GM18508 (cell line): ENCODE data around the gene SLC27A5.
"Not testable (repeated sequence)": the region's sequence is repeated elsewhere in the genome, so short reads cannot be mapped to it uniquely, and the experiment has no call there.

Source experiments
- ATAC-seq: cut with Tn5 transposase; IDR thresholded peaks from one replicate; pipeline ENCODE4 v1.9.1; 2021; ENCODE audit warnings: moderate number of reproducible peaks; ENCODE audit not compliant: insufficient read depth, unreplicated experiment

SLC27A5 gene

DNA sequence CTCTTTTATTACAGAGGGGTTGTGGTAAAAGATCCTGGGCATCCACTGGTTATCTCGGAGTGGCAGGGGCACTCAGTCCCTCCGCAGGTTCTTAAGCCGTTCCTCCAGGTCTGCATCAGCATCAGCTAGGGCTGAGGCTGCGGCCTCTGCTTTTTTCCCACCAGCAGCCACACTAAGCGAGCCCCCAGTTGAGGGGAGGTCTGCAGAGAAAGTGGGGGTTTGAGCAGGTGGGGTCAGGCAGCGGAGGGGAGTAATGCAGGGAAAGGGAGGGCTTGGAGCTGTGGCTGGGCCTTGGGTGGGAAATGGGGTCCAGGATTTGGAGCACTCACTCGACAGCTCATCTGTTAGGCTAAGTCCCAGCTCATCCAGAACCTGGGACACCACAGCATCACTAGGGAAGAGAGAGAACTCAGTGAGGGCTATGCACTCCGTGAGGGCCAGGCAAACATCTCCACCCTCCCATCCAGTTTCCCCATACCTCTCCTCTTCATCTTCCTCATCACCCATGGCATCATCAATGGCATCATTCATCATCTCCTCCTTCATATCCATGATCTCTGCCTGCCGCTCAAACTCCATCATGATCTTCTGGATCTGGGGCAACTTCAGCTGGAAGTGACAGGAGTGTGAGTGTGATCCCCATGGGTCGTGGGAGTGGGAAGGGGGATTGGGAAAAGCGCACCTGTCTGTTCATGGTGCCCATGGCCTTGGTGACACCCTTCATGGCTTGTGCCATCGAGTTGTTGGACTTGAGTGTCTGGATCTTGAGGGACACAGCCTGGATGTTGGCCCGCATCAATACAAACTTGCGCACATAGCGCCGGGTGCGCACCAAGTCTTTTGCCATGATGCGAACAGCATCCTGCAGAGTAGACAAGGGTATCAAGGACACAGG, 40.0 kb upstream of the SLC27A5 start:
- no peak for ATAC-seq

DNA sequence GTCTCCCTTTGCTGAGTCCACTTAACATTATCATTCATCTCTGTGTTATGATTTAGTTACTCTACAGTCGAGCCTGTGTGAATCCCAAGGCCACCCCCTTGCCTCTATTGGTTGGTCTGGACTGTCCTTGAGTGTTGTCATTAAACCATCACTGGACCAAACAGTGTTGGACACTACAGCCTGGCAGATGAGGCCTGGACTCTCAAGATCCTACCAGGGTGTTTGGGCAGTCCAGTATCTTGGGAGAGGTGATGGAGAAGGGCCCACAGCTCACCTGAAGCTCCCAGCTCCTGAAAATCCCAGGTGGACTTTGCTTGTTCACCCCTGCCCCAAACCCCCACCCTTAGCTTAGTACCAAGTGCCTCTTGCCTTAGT, 39.3 kb upstream of the SLC27A5 start:
- ATAC-seq: no peak

DNA sequence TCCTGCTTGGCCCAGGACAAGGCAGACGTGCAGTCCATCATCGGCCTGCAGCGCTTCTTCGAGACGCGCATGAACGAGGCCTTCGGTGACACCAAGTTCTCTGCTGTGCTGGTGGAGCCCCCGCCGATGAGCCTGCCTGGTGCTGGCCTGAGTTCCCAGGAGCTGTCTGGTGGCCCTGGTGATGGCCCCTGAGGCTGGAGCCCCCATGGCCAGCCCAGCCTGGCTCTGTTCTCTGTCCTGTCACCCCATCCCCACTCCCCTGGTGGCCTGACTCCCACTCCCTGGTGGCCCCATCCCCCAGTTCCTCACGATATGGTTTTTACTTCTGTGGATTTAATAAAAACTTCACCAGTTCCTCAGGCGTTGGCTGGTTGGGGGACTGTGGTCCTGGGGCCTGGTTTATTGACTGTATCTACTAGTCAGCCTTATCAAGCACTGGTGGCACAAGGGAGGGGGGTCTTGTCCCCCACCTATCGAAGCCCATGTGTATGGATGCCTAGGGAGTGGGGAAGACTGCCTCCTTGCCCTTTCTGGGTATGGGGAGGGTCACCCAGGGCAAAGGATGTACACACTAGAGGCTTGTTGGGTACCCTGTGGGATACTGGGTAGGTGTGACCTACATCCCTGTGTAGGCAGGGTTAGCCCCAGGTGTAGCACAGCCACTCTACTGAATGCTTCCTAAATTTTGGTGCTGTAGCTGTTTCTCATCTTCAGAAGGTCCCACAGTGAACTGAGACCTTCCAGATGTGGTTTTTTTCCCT, 38.8 kb upstream of the SLC27A5 start:
- ATAC-seq: no peak

DNA sequence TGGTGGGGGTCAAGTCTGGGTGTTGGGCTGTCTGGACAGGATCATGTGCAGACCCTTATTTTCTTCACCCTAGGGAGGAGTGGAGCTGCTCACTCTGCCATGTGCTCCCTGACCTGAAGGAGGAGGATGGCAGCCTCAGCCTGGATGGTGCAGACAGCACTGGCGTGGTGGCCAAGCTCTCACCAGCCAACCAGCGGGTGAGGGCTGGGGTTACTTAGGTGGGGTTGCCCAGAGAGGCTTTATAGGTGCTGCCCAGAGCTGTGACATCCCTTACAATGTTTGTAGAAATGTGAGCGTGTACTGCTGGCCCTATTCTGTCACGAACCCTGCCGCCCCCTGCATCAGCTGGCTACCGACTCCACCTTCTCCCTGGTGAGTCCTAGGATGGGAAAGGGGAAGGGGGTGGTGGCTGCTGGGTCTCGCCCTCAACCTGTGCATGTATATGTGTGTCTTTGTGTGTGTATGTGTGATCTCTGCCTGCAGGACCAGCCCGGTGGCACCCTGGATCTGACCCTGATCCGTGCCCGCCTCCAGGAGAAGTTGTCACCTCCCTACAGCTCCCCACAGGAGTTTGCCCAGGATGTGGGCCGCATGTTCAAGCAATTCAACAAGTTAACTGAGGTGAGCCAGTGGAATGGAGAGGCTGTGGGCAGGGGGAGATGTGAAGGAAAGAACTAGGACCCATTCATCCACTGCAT, 38.0 kb upstream of the SLC27A5 start:
- no peak for ATAC-seq

DNA sequence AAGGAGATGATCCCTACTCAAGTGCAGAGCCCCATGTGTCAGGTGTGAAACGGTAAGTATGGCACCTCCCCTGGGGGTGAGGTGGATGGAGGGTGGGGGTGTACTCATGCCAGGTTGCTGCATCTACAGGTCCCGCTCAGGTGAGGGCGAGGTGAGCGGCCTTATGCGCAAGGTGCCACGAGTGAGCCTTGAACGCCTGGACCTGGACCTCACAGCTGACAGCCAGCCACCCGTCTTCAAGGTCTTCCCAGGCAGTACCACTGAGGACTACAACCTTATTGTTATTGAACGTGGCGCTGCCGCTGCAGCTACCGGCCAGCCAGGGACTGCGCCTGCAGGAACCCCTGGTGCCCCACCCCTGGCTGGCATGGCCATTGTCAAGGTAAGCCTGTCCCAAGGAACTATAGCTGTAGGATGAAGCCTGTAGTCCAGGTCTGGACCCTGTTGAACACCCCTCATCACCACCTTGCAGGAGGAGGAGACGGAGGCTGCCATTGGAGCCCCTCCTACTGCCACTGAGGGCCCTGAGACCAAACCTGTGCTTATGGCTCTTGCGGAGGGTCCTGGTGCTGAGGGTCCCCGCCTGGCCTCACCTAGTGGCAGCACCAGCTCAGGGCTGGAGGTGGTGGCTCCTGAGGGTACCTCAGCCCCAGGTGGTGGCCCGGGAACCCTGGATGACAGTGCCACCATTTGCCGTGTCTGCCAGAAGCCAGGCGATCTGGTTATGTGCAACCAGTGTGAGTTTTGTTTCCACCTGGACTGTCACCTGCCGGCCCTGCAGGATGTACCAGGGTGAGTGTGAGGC, 37.3 kb upstream of the SLC27A5 start:
- no peak for ATAC-seq

DNA sequence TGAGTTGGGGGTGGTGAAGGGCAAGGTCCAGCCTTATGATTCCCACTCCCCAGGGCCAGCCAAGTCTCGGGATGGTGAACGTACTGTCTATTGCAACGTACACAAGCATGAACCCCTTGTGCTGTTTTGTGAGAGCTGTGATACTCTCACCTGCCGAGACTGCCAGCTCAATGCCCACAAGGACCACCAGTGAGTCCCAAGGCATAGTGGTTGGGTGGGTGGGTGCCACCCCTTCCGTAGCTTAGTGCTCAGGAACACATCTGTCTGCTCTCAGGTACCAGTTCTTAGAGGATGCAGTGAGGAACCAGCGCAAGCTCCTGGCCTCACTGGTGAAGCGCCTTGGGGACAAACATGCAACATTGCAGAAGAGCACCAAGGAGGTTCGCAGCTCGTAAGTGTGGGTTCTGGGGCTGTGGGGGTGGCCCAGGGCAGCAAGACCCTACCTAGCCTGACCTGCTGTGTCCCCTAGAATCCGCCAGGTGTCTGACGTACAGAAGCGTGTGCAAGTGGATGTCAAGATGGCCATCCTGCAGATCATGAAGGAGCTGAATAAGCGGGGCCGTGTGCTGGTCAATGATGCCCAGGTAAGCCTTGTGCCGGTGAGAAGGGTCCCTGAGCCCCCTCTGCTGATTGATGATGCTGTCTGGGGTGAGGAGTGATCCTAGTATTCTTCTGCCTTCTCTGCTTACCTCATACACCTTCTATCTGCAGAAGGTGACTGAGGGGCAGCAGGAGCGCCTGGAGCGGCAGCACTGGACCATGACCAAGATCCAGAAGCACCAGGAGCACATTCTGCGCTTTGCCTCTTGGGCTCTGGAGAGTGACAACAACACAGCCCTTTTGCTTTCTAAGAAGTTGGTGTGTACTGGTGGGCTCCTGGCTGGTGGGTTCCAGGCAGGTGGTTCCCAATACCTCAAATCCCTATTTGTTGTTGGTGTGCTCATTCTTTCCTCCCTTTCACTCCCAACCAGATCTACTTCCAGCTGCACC, 35.8 kb upstream of the SLC27A5 start:
- ATAC-seq: no peak

DNA sequence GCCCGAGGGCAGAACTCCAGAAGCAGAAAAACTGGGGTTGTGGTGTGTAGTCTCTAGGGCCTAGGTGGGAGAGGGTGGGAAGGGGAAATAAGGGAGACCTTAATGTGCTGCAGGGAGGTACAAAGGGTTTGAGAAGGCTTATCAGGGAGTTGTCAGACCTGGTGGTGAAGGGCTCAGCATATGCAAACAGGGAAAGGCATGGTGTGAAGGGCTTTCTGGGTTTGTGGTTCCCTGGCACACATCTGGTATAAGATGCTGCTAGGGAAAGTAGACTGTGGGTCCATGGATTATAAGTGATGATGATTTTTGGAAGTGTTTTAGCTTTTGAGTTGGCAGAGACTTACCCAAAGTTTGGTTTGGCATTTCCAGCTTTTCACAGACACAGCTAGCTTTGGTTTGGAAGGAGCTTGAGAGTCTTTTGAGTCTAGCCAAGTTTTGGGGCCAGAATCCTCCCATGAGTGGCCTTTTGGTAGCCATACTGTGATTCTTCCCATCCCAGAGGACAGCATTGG, 34.3 kb upstream of the SLC27A5 start:
- no peak for ATAC-seq

DNA sequence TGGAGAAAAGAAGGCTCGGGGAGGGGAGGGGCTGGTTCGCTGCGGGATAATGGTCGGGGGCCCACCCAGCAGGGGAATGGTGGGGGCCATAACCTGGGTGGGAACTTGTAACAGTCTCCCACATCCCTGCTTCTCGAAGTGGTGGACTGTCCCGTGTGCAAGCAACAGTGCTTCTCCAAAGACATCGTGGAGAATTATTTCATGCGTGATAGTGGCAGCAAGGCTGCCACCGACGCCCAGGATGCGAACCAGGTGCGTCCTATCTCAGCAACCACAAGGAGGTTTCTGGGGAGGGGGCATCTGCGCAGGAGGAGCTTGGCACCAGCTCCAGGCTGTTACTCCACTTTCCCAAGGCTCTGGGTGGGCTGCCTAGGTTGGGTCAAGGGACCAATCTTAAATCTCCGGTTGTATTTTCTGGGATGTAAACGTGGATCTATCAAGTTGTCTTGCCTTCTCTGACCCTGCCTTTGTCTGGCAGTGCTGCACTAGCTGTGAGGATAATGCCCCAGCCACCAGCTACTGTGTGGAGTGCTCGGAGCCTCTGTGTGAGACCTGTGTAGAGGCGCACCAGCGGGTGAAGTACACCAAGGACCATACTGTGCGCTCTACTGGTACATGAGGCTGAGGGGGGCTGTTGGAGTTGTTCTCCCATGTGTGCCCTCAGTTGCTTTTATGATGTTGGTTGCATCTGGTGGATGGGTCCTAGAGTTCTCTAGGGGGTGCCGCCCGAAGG, 33.7 kb upstream of the SLC27A5 start:
- no peak for ATAC-seq

DNA sequence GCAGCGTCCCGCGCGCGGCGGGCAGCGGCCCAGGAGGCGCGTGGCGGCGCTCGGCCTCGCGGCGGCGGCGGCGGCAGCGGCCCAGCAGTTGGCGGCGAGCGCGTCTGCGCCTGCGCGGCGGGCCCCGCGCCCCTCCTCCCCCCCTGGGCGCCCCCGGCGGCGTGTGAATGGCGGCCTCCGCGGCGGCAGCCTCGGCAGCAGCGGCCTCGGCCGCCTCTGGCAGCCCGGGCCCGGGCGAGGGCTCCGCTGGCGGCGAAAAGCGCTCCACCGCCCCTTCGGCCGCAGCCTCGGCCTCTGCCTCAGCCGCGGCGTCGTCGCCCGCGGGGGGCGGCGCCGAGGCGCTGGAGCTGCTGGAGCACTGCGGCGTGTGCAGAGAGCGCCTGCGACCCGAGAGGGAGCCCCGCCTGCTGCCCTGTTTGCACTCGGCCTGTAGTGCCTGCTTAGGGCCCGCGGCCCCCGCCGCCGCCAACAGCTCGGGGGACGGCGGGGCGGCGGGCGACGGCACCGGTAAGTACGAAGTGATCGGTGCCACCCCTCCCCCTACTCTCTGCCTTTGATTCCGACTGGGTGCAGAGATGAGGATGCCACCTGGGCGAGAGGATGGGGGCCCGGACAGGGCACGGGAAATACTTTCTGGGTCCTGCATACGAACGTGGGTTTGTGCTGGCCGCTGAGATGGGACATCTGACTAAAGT, 32.9 kb upstream of the SLC27A5 start:
- ATAC-seq: peak; percentile 19

DNA sequence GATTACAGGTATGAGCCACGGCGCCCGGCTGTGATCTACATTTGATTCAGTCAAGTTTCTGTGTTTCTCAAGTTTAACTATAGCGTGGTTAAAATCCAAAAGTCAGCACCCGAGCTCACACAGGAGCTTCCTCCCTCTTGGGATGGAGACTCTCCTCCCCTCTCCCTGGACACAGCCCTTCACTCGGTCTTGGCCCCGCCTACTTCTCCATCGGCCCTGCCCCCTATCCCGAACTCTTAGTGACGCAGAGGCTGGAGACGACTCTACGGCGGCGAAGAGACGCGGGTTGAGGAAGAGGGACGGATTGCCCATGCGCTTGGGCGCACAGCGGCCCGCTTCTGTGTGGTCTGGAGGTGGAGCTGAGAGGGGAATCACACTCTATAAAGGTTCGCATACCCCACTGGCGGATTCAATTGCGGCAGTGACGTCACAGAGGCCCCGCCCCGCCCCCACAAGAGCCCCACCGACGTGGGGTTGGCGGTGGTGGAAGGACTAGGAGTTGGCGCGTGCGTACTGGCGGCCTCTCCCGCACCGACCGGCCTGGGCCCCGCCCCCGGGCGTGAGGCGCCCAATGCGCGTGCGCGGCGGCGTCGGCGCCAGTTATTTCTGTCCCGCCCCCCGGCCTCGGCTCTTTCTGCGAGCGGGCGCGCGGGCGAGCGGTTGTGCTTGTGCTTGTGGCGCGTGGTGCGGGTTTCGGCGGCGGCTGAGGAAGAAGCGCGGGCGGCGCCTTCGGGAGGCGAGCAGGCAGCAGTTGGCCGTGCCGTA, 32.2 kb upstream of the SLC27A5 start, which contains the start of gene TRIM28:
Gene TRIM28 (plus strand): TSS at position 239 of the 765 bp plus-strand sequence. CDS start 694 bp downstream, outside the sequence.
- ATAC-seq: peak; percentile 70

DNA sequence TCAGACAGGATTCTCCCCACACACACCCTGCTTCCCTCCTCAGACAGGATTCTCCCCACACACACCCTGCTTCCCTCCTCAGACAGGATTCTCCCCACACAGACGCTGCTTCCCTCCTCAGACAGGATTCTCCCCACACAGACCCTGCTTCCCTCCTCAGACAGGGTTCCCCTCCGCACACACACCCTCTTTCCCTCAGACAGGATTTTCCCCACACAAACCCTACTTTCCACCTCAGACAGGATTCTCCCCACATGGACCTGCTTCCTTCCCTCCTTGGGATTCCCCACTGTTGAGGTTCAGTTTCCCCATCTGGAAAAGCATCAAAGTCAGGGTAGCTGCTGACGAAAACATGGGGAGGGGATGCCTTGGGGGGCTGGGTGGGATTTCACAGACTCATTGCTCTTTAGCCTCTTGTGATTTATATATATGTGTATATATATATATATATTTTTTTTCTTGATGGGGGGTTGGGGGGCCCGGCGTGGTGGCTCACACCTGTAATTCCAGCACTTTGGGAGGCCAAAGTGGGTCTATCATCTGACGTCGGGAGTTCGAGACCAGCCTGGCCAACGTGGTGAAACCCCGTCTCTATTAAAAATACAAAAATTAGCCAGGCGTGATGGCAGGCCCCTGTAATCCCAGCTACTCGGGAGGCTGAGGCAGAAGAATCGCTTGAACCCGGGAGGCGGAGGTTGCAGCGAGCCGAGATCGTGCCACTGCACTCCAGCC, 31.0 kb upstream of the SLC27A5 start:
- ATAC-seq: not testable (repeated sequence)

DNA sequence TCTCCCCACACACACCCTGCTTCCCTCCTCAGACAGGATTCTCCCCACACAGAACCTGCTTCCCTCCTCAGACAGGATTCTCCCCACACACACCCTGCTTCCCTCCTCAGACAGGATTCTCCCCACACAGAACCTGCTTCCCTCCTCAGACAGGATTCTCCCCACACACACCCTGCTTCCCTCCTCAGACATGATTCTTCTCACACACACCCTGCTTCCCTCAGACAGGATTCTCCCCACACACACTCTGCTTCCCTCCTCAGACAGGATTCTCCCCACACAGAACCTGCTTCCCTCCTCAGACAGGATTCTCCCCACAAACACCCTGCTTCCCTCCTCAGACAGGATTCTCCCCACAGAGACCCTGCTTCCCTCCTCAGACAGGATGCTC, 27.4 kb upstream of the SLC27A5 start:
- ATAC-seq: not testable (repeated sequence)

DNA sequence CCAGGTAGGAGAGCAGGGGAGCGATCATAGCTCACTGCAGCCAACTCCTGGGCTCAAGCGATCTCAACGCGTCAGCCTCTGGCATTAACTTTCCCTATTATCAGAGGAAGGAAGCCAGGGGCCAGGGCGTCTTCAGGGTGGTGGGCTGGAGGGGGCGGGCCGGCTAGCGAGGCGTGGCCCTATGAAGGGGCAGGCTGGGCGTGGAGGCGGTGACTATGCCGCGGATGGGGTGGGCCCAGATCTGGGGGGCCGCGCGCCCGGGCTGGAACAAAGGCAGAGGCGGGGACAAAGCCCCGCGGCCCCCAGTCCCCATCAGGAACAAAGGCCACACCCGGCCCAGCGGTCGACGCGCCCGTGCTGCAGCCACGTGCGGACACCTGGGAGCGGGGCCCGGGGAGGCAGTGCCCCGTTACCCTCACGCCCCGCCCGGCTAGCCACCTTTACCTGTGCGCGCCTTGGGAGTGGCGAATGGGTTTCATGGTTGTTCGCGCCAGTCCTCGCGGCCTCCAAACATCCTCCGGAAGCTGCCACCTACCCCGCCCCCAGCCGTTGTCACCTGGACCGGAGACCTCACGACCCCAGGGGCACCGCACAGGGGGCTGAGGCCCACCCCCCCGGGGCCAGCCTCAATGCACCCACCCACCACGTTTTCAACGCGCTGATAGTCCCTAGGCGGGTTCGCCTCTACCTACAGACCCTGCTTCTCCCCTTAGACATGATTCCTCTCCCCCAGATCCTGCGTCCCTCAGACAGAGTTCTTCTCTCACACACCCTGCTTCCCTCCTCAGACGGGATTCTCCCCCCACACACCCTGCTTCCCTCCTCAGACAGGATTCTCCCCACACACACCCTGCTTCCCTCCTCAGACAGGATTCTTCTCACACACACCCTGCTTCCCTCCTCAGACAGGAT, 26.7 kb upstream of the SLC27A5 start:
- ATAC-seq: no peak

DNA sequence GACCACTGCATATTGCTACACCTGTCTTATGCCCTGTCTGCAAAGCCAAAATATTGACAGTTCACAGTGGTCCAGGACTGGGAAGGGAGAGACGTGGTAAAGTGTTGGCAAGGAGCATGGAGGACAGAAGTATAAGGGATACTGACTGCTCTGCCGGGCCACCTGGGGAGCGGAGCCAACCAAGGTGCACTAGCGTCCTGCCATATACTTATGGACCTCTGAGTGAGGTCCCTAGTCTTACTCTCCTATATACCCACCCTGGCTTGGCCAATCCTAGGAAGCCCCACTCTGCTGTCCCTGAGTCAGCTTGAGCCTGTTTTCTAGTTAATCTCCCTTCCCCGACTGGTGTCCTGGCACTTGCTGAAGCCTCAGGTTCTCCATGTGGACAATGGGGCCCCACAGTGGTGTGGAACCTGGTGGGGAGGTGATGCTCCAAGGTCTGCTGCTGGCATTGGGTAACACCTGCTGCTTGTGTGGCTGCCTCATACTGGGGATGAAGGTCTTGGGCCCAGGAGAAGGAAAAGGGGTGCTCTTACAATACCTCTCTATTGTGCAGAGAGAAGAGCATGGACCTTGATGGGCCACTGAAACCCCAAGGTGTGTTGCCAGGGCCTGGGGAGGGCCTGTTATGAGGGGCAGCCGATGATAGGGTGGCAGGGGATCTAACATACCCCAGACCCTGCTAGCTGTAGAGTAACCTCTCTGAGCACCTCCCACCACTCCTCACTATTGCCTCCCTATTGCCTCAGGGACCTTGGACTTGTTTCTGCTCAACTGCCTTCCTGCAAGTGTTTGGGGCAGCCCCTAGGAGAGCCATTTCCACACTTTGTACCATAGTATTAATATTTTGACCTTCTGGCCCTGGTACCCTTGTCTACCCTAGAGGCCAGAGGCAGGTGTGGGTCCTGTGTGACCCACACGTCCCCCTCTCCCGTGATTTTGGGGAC, 25.3 kb upstream of the SLC27A5 start:
- ATAC-seq: no peak
